GM19238 (cell line): ENCODE results near the gene PLEKHA7.

Experiments used
- DNase-seq: peaks from one replicate; pipeline ENCODE4 v3.0.0; 2011; ENCODE audit warnings: low spot score; ENCODE audit not compliant: insufficient read length

PLEKHA7 gene

GRCh38 chr11:16946477-16947282, 67.5 kb downstream of the PLEKHA7 start:
- no peak for DNase-seq

GRCh38 chr11:16945671-16946469, 68.3 kb downstream of the PLEKHA7 start:
- DNase-seq: peak; percentile 56

DNA sequence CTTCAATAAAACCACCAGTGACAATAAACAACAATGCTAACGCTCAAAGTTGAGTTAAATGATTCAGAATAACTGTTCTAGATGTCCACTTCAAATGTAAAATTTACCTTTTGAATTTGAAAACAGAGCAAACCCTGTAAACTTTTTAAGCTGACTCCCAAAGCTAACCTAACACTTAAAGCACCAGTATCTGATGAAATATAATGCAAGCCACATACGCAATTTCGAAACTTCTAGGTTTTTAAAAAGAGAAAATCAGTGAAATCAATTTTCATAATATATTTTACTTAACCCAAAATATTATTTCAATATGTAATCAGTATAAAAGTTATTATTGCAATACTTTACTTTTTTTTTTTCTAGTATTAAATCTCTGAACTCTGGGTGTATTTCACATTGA, 71.3 kb downstream of the PLEKHA7 start:
- DNase-seq: no peak

- no peak for DNase-seq
Measured at GRCh38 chr11:16942342-16942741, 71.9 kb downstream of the PLEKHA7 start.

GRCh38 chr11:16941935-16942334, 72.3 kb downstream of the PLEKHA7 start:
- no peak for DNase-seq

- DNase-seq: no peak
Measured at GRCh38 chr11:16938061-16938460, 76.2 kb downstream of the PLEKHA7 start.

- DNase-seq: no peak
Measured at GRCh38 chr11:16936643-16937042, 77.6 kb downstream of the PLEKHA7 start.

DNA sequence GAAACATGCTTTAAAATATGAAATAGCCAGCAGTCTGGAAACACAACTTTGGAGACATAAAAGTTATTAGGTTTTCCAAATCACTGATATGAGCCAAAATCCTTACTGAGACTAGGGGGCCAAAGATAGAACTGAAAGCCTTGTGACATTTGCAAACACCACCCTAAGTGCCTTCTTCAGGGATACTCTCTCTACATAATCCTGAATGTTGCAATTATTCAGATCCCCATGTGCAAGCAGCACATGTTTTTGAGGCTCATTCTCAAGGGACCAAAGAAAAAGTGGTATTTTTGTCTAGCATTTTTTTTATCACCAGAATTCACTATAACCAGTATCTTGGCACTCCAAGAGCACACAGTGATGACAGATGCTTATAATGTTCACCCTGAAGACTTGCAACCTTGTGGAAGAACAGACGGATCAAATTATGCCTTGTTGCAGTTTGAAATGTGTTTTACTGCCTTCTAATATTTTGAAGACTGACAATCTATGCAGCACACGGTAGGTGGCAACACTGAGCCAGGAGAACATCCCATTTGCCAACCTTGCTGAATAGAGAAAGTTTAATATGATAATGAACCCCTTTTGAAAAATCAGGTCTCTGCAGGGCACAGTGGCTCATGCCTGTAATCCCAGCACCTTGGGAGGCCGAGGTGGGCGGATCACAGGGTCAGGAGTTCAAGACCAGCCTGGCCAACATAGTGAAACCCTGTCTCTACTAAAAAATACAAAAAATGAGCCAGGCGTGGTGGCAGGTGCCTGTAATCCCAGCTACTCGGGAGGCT, 78.5 kb downstream of the PLEKHA7 start:
- no peak for DNase-seq

- no peak for DNase-seq
Measured at GRCh38 chr11:16933756-16934603, 80.2 kb downstream of the PLEKHA7 start.

DNA sequence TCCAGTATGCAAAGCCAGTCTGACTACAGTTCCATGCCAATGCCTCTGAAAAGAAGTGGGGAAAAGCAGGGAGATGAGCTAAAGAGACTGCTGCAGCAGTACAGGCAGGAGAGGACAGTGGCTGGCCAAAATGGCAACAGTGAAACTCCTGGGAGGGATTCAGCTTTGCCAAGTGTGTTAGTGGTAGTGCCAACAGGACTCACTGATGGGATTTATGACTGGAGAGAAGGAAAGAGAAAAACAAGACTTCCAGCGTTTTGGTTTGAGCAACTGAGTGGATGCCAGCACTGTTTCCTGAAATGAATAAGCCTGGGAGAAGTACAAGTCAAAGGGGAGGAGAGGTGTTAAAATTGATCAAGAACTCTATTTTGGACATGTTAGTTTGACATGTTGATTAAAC, 80.9 kb downstream of the PLEKHA7 start:
- no peak for DNase-seq

DNA sequence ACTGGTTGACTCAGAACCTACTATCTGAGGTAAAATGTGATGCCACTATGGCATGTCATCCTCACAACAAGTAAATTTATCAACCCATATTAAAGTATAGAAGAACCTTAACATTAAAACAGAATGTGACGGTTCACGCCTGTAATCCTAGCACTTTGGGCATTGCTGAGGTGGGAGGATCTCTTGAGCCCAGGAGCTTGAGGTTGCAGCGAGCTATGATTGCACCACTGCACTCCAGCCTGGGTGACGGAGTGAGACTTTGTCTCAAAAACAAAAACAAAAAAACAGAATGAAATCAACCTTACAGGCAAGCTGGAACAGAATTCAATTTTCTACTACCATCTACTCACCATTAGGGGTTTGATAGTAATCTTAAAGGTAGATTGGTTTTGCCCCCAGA, 86.2 kb downstream of the PLEKHA7 start:
- no peak for DNase-seq

DNA sequence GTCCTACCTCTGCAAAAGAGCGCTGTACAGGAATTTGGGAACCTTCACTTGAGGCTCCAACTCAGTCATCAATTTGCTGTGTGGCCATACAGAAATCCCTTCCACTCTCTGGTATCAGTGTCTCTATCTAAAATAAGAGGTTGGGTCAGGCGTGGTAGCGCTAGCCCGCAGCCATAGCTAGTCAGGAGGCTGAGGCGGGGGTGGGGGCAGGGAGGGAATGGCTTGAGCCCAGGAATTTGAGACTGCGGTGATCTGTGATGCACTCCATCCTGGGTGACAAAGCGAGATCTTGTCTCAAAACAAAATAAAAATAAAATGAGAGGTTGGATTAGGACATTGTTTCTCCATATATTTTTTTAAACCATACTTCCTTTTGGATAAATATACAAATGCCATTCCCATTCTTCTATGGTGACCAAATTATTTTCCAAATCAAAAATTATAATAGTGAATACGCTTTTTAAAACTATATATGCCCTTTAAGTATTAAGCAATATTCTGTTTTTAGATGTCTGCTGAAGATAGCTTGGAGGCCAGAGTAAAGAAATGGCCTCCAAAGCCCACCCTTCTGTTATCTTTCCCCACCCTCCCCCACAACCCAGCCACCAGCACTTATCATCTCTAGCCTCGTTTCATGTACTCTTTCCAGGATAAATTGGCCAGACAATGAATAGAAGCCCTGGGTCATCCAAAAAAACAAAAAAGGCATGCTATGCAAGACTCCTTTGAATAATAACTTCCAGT, 87.2 kb downstream of the PLEKHA7 start:
- DNase-seq: no peak

GRCh38 chr11:16925561-16926065, 88.6 kb downstream of the PLEKHA7 start:
- DNase-seq: no peak

- no peak for DNase-seq
Measured at GRCh38 chr11:16924826-16925560, 89.2 kb downstream of the PLEKHA7 start.

DNA sequence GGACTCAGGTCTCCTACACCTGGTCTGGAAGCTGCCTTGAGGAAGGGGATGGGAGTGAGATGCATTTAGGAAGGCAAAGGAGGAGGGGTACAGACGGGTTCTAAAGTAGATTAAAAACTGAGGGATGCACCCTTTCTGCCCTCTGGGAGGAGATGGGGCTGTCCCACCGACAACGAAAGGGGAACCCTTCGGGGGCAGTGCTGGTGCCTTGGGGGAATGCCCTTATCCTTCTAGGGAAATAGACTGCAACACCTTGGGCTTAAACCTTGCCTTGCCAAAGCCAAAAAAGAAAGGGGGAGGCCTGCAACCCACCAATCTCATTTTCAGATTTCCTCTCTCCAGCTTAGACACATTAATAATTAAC, 89.8 kb downstream of the PLEKHA7 start:
- no peak for DNase-seq

GRCh38 chr11:16923987-16924386, 90.2 kb downstream of the PLEKHA7 start:
- DNase-seq: no peak

- DNase-seq: no peak
Measured at GRCh38 chr11:16921668-16922067, 92.5 kb downstream of the PLEKHA7 start.

DNA sequence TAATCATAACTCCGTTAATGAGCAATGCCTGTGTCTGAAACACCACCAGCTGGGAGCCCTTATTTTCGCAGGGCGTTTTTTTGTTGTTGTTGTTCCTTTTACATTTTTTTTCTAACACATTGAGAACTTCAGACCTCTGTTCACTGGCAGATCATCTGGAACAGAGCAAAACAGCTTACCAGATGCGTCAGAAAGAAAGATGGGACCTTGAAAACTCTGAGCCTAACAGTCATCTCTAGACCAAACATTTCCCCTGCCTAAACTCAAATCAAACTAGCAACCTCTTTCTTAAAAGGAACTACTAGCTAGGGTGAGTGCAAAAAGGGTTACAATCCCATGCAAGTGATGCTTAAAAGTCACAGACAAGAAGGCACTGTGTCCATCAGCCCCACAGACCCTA, 93.2 kb downstream of the PLEKHA7 start:
- DNase-seq: no peak

DNA sequence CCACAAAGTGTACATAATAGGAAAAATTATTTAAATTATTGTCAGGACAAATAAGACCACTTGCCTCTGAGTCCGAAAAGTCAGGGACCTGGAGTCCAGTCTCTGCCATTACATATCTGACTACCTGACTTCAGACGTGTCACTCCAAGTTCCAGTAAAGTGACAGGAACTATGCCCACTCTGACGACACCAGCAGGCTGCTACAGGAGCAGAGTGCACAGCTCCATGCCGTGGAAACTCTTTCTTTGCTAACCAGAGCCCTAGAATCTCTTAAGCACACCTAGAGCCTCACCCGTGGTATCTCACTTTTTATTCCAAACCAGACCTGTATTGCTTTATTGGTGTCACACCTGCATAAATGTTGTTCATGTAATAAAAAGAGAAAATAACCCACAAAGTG, 93.7 kb downstream of the PLEKHA7 start:
- no peak for DNase-seq
